ENCODE results near the gene FCAMR.
"Not testable (repeated sequence)": the region's sequence is repeated elsewhere in the genome, so short reads cannot be mapped to it uniquely, and the experiment has no call there.

Gene FCAMR

DNA sequence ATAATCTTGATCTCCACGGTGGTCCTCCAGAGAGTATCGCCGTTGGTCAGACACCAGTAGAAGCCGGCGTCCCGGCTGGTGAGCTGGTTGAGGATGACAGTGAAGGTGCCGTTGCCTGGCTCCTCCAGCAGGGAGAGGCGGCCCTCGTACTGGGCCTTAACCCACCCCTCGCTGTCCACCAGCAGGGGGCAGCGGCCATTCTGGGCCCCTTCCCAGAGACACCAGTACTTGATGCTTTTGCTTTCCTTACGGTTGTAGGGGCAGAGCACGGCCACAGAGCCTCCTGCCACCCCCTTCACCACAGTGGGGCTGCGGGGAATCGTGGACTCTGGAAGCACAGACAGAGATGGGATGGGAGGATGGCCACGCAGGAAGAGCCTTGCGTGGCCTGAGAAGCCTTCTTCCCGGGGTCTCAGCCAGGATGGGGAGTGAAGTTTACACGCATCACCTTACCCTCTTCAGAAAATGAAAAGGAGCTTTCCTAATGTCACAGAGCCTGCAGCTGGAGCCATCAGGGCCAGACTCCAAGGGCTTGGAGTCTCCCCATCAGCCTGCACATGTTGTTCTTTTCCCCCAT lies 34.7 kb downstream of the FCAMR start:
- no peak overlapping the region for H3K4me3 ChIP-seq (ENCODE audit: low read depth, low read length)

DNA sequence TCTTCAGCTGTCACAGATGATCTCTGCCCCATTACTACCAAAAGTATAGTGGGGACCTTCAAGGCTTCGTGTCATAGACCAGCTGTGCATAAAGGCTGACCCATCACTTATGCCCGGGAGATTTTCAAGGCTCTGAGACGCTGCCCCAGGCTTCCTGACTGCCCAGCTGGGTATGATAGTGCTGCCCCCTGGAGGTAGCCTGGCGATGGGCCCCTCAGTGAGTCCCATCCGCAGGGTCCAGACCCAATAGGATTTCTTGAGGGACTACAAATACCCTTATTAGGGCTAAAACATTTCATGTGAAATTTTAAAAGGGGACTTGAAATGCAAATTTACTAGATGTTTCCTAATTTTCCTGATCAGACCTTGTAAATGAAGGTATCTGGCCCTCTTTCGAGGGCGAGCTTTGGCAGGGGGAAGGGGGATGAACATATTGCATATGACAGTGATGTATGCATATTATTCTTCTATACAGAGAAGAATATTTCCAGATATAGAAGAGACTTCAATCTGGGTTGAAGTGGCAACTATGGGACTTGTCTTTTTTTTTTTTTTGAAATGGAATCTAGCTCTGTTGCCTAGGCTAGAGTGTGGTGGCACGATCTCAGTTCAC lies 36.8 kb downstream of the FCAMR start:
- H3K4me3 ChIP-seq (ENCODE audit: low read depth, low read length), result no peak overlapping the region

DNA sequence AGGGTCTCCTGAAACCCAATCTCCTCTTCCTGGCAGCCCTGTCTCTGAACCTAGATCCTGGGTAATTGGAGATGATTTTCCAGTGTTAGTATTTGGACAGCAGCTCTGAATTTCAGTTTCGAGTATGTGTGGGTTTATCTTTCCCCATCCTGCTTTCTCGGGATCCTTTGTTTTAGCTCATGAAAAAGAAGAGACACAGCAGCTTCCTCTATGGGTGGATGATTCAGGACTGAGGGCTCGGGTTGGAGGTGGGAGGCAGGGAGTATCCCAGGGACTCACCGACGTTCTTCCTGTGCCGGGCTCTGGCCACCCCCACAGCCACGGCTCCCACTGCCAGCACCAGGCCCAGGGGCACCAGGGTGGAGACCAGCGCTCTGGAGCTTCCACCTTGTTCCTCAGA lies 38.1 kb downstream of the FCAMR start:
- H3K4me3 ChIP-seq (ENCODE audit: low read depth, low read length), result no peak overlapping the region

DNA sequence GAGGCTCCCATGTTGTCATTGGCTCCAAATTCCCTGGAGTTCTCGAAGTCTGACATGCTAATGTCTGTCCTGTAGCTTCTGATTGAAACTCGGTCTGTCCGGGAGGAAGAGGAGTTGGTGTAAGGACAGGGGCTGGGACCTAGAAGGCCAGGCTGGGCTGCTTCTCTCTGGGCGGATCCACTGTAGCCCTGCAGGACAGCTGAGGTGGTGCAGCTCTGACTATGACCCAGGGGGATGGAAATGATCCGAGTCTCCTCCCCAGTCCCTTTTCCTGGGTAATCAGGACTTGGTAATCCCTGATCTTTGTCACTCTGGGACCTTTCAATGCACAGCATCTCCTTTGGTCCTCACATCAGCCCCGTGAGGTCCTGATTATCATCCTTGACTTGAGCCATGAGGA lies 38.6 kb downstream of the FCAMR start:
- H3K4me3 ChIP-seq (ENCODE audit: low read depth, low read length), result no peak overlapping the region

DNA sequence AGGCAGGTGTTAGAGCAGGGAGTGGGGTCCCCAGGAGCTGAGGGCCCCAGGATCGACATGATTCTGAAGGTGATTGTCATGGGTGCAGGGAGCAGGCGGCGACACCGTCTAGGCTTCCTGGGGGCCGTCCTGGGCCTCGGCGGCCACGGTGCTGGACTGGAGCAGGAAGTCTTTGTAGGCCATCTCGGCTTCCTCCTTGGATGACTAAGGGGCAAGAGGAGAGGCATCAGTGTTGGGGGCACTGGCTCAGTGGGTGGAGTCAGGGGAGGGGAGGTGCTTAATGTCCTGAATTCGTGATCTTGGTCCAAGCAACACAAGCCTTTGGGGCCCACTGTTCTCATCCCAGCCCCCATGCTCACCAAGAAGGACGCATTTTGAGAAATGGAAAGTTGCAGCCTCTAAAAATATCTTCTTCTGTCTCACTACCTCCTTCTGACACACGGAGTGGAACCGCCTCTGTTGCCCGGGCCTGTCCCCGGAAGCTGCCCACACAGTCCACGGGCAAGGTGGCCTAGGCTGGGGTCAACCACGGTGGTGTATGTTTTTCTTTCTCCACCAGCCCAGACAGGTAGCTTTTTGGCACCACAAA lies 40.0 kb downstream of the FCAMR start:
- no peak overlapping the region for H3K4me3 ChIP-seq (ENCODE audit: low read depth, low read length)

DNA sequence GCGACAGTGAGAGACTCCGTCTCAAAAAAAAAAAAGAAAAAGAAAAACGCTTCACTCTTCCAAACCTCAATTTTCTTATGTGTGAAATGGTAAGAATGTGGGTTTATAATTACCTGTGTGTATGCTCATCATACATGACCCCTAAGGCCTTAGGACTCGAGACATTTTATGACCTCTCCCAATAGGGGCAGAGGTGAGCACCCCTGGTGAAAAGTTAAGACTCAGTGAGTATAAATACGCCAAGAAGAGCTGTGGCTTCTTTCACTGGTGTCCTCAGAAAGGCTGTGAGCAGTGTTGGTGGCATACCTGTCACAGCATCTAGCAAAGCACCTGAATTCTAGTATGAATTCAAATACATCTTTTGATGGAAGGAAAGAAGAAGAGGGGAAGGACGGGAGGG lies 40.7 kb downstream of the FCAMR start:
- H3K4me3 ChIP-seq (ENCODE audit: low read depth, low read length), result no peak overlapping the region

DNA sequence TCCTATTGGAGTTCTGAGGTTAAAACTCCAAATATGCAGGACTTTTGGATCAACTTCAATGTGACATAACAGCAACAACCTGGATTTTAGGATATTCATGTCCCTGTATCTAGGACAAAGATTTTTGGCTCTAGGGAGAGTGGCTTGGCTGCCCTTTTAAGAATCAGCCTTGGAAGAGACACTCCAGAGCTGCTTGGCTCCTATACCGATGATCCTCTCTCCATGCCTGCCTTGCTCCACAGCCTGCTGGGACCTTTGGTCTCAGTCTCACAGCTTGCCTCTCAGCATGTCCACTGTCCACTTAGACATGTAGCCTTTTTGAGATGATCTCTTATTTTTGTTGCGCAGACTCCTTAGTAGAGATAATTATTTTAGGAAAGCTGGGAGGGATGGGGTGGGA lies 44.0 kb downstream of the FCAMR start:
- no peak overlapping the region for H3K4me3 ChIP-seq (ENCODE audit: low read depth, low read length)

DNA sequence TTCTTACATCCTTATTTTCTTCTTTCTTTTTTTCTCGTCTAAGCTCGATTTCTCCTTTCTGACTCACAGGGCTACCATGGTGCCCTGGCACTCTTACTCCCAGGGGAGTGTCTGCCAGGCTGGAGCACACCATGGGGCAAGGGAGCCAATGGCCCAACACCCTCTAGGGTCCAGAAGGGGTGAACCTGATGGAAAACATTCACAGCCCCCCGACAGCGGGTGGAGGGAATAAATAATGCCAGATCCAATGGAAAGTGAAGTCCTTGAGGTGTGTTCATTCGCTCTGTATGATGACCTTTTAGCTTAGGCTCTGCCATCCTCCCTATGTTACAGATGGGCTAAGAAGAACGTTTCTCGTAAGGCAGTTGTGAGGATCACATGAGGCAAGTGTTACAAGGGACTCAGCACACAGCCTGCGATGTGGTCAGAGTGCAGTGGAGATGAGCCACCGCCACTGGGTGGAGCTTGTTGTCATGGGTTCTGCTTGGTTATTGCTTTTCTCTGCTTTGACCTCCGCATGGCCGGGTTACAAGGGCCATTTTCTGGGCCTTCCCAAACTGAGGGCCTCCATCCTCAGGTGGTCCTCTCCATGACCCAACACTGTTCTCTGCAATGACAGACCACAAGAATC lies 45.0 kb downstream of the FCAMR start:
- H3K4me3 ChIP-seq (ENCODE audit: low read depth, low read length), result no peak overlapping the region

DNA sequence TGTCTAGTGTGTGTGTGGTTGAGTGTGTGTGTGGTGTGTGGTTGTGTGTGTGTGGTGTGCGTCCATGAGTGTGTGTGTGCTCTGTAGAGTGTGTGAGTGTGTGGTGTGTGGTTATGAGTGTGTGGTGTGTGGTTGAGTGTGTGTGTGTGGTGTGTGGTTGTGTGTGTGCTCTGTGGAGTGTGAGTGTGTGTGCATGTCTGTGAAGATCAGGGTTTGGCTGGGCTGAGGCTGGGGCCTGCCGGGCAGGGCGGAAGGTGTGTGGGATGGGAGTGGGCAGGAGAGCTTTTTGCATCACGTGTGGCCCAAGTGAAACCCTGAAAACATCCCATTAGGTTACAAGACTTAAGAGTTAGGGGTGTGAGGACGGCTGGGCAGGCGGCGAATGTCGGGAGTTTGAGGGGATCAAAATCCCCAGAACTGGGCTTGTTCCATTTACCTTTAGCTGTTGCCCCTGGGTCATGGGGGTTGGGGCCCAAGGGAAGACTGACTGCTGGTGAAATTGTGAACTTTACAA lies 45.6 kb downstream of the FCAMR start:
- H3K4me3 ChIP-seq (ENCODE audit: low read depth, low read length), result no peak overlapping the region

DNA sequence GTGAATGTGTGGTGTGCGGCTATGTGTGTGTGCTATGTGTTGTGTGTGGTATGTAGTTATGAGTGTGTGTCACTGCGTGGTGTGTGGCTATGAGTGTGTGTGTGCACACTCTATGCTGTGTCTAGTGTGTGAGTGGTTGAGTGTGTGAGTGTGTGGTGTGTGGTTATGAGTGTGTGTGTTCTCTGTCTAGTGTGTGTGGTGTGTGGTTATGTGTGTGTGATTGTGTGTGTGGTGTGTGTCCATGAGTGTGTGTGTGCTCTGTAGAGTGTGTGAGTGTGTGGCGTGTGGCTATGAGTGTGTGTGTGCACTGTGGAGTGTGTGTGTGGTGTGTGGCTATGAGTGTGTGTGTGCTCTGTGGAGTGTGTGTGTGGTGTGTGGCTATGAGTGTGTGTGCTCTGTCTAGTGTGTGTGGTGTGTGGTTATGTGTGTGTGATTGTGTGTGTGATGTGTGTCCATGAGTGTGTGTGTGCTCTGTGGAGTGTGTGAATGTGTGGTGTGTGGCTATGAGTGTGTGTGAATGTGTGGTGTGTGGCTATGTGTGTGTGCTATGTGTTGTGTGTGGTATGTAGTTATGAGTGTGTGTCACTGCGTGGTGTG lies 46.2 kb downstream of the FCAMR start:
- H3K4me3 ChIP-seq (ENCODE audit: low read depth, low read length), result not testable (repeated sequence)

DNA sequence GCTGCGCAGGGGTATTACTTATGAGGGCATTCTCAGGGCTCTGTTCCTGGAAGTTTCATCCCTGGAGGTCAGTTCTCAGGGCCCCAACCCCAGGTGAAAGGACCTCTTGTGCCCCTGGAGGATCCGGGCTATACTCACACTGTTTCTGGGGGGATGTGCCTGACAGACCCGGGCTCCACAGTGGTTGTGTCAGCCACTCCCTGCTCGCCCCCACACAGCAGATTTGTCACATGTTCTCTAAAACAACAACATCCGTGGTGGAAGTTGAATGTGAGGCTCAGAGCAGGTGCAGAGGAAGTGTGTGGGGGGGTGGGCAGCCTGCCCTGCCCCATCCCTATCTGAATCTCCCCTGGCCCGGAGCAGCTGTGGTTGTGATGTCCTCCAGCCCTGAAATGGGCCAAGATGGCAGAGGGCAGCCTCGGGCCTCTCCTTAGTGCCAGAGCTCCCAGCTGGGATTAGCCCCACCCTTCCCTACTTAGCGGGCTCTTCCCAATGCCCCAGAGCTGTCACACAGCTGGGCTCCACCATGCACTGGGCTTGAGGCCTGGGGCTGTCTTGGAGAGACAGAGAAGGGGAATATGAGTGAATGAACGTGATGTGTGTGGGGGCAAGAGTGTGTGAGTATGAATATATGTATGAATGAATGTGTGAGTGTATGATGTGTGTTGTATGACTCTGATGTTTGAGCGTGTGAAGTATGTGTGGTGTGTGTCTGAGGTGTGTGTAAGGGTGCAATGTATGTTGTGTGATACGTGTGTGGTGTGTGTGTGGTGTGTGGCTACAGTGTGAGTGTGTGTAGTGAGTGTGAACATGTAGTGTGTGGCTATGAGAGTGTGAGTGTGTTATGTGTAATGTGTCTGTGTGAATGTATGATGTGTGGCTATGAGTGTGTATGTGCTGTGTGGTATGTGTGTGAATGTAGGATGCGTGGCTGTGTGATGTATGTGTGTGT lies 47.0 kb downstream of the FCAMR start:
- H3K4me3 ChIP-seq (ENCODE audit: low read depth, low read length), result no peak overlapping the region

DNA sequence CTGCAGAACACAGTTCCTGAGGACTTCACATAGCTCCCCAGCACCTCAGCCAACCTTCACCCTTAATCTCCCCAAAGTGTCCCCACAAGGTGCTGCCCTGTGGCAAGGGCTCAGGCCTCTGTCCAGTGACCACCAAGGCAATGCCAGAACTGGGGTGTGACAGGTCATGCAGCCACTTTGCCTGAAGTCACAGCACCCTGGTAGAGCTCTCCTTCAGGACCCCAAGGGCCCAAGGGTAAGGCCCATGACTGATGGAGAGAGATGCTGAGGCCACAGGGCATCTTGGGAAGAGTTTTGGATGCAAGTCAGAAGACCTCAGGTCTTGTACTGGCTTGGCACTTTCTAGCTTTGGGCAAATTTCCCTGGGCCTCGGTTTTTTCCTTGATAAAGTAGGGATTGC lies 47.7 kb downstream of the FCAMR start:
- no peak overlapping the region for H3K4me3 ChIP-seq (ENCODE audit: low read depth, low read length)

DNA sequence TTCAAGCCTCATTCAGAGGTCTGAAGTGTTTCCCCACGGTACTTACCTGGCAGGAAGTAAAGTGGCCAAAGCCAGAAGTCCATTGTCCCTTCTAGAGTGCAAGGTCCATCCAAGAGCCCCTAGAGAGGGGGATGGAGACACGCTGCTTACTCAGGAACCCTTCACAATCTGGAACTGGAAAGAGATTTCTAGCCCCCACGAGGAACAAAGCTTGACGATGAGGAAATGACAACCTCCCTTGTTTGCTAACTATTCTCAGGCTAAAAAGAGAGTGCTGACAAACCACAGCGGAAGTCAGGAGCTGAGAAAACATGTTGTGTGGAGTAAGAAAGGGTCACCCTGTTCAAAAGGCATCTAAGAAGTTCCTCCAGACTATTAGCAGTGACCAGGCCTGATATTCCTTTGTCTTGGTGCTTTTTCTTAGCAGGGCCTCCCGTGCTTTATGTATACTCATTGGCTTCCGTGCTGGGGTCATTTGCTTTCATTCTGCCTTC lies 48.4 kb downstream of the FCAMR start, which contains the start of gene FCMR:
TSS of gene FCMR (minus strand) at position 170 of the 494 bp plus-strand sequence. CDS start at position 83, 87 bp downstream.
- H3K4me3 ChIP-seq (ENCODE audit: low read depth, low read length), result no peak within 1 kb of the TSS

DNA sequence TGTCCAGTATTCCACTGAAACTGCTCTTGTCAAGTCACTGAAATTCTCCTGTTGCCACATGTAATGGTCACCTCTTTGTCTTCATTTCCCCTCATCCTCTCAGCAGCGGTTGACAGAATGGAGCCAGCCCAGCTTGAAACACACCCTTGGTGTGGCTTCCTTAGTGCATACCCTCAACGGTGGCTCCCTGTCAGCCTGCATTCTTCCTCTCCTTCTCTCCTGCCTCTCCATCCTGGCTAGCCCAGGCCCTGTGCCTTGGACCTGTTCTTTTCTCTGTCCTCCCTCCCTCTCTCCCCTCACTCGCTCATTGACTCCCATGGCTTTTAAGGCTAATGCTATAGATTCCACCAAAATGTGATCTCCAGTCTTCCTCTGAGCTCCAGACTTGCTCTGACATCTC lies 52.2 kb downstream of the FCAMR start:
- no peak overlapping the region for H3K4me3 ChIP-seq (ENCODE audit: low read depth, low read length)

DNA sequence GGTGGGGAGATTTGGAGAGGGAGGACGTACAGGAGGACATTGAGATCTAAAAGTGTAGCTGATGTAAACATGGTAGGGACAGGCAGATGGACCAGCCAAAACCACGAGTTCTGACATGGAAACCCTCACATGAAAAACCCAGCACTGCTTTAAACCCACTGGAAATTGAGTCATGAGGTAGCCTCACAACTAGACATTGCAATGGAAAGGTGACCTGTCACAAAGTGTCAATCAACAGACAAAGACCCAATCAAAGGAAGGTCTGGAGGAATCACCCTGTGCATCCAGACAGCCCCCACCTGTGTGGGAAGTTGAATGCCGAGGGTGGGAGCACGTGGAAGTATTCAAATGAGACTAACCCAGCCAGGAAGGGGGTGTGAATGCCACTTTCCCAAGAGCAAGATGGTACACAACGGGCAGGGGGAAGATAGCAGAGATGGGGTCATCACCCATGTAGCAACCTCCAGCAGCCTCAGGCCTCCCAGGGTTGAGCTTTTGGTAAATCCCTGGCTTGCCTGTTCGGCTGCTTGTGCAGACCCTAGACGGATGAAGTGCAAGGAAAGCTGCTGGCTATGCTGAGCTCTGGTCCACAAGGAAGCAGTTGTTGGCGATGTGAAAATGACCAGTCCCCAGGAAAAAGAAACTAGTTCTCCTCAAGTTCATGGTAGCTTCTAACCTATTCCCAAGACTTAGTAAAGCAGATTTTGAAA lies 54.1 kb downstream of the FCAMR start:
- no peak overlapping the region for H3K4me3 ChIP-seq (ENCODE audit: low read depth, low read length)

DNA sequence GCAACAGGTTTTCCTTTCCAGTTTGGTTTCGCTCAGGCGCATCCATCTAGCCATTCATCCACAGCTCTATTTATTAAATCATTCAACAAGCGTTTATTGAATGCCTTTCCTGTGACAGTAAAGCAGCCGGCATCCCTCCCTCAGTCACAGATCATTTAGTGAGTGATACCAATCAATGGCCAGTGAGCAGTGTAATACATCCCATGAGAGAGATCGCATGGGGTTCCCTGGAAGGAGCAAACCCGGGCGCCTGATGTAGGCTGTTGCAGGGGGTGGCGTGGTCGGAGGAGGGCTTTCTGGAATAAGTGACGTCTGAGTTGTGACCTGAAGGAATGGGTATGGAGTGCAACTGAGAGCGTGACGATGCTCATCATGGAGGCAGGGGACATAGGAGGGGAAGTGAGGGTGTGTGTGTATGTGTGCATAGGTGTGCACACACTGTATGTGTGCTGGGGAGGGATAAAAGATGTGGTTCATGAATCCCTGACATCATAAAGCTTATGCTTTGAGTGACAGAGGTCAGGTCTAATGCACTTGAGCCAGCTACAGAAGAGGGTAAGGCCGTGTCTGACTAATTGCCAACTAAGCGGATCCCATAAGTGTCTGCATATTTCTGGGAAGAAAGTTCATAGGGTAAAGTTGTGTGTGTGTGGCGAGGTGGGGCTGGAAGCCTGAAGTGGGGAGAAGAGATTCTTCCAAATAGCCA lies 55.1 kb downstream of the FCAMR start:
- H3K4me3 ChIP-seq (ENCODE audit: low read depth, low read length), result no peak overlapping the region

DNA sequence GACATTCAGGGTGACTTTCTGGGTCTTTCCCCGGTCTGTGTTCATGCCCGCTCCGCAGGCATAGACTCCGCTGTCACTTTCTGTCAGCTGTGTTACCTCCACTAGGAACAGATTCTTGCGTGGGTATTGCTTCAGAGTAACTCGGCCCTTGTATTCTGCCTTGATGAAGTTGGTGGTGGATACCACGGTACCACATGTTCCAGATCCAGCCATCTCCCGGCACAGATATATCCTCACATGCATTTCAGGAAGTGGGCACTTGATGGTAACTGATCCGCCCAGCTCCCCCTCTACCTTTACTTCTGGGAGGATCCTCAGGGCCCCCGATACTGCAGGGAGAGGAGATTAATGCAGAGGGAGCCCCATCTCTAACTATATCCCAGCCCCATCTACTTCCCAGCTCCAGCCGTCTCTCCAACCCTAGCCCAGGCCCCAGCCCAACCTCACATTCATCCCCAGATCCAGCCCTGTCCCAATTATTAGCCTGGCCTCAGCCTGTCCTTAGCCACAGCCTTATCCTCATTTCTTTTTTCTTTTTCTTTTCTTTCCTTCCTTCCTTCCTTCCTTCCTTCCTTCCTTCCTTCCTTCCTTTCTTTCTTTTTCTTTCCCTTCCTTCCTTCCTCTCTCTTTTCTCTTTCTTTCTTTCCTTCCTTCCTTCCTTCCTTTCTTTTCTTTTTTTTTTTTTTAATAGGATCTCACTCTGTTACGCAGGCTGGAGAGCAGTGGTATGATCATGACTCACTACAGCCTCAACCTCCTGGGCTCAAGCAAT lies 56.3 kb downstream of the FCAMR start:
- no peak overlapping the region for H3K4me3 ChIP-seq (ENCODE audit: low read depth, low read length)

DNA sequence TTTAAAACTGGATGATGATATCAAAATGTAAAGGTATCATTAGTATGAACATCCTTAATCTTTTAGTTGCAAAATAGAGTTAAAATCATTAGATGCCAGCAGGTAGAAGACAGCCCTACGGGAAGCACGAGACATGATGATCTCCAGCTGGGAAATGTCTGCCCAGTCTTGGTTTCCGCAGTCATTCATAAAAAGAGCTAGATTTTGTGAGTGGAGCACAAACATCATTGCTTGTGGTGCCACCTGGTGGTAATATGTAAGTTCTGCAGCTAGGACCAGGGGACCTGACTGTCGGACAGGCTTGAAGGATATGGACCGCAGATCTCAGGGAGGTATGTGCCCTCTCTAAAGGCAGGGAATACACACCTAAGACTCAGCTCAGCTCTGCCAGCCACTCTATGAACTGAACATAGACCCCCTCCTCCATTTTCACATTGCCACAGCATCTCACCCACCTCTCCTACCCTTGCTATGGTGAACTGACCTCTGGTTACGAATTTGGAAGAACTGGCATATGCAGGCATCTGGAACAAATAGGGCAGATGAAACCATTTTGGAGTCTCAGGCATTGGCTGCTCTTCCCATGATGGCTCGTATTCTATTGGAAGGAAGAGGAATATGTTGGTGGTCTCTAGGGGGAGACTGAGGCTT lies 57.7 kb downstream of the FCAMR start:
- H3K4me3 ChIP-seq (ENCODE audit: low read depth, low read length), result no peak overlapping the region

All from iPS-11a (cell line).